Vagina (tissue), 2 donors: Measurements from ENCODE around the gene NXPH4. TPM values are rescaled to one million over a fixed set of nuclear protein-coding genes. Genes with fewer than 3 reads are reported as not detected.

Experiments used
- DNase-seq, 2 donors: peaks; one replicate each; pipeline ENCODE4 v3.0.0-alpha.2; 2017; ENCODE audit errors: extremely low spot score in 2 of 2
- H3K27ac ChIP-seq: fragments of 200-600 bp; sonication (generic); one replicate; pipeline ENCODE4 v1.5.1; 2019
- H3K27me3 ChIP-seq: fragments of 200-600 bp; sonication (generic); one replicate; pipeline ENCODE4 v1.5.1; 2019
- H3K36me3 ChIP-seq, 2 donors: fragments of 200-600 bp; sonication (generic); one replicate each; pipeline ENCODE4 v1.5.1; 2017 to 2019
- H3K4me1 ChIP-seq: fragments of 200-600 bp; sonication (generic); one replicate; pipeline ENCODE4 v1.5.1; 2019
- H3K4me3 ChIP-seq, 2 donors: fragments of 200-600 bp; sonication (generic); 1 replicate in 1 of 2; 2 replicates in 1 of 2; pipeline ENCODE4 v1.5.1; 2016 to 2019
- H3K9me3 ChIP-seq: fragments of 200-600 bp; sonication (generic); one replicate; pipeline ENCODE4 v1.5.1; 2019
- CTCF ChIP-seq, 3 experiments: fragments of 450-650 bp in 2 of 3; fragments of 200-600 bp in 1 of 3; sonication (generic) in 1 of 3; IDR thresholded peaks; one replicate each; pipeline ENCODE4 v1.5.1; 2017 to 2019; ENCODE audit warnings: antibody characterized with exemption in 3 of 3, mild to moderate bottlenecking in 2 of 3, moderate library complexity in 2 of 3
- POLR2A ChIP-seq, 2 donors: fragments of 450-650 bp; IDR thresholded peaks; one replicate each; pipeline ENCODE4 v1.6.1; 2017; ENCODE audit warnings: antibody characterized with exemption in 2 of 2, mild to moderate bottlenecking in 2 of 2, moderate library complexity in 2 of 2
- POLR2AphosphoS5 ChIP-seq, 2 donors: sonication (generic); formaldehyde crosslinking; IDR thresholded peaks; one replicate each; pipeline ENCODE4 v1.9.0; 2017; ENCODE audit warnings: antibody characterized with exemption in 2 of 2, mild to moderate bottlenecking in 2 of 2, low read depth in 1 of 2; ENCODE audit not compliant: insufficient read depth in 1 of 2
- intact Hi-C: fragments of 100-400 bp; cut with DNase I; formaldehyde crosslinking; loops from one replicate; pipeline ENCODE4 v1.15.1; 2023
- total RNA-seq: library from RNA; depleted of rRNA; stranded (reverse); fragments of >200 nt; gene quantifications from one replicate; pipeline ENCODE4 v1.2.3, GENCODE V29; 2016

NXPH4 gene
- total RNA-seq, 1 donor from 2014 or later, result 3.2 TPM

GRCh38 chr12:57218030-57218853 is 1.6 kb downstream of the NXPH4 start:
- intact Hi-C loops, result no loop called here

GRCh38 chr12:57219205-57219992 is 2.8 kb downstream of the NXPH4 start:
- Histone ChIP-seq H3K27me3 (peaks cover 7% of the 10 kb centered on the region), H3K27ac (no peak overlapping the region), H3K36me3 (no peaks in the 10 kb centered on the region), H3K9me3 (no peaks in the 10 kb centered on the region), H3K4me1 (peaks cover 35% of the 10 kb centered on the region), H3K4me3 (no peak overlapping the region)
- no peak for DNase-seq
- TF ChIP-seq POLR2A (IDR thresholded peaks at IDR 0.05) (no peak), POLR2AphosphoS5 (IDR thresholded peaks at IDR 0.05; ENCODE audit: insufficient read depth in 1 of 2, low read depth in 1 of 2) (no peak), CTCF (IDR thresholded peaks at IDR 0.05) (no peak)
- intact Hi-C loops, result no loop called here

More at GRCh38 chr12:57218030-57218853, 1.6 kb downstream of the NXPH4 start:
- H3K9me3 ChIP-seq, result no peaks in the 10 kb centered on the region
- TF ChIP-seq CTCF (IDR thresholded peaks at IDR 0.05) (no peak), POLR2A (IDR thresholded peaks at IDR 0.05) (no peak), POLR2AphosphoS5 (IDR thresholded peaks at IDR 0.05; ENCODE audit: insufficient read depth in 1 of 2, low read depth in 1 of 2) (no peak)
- H3K4me3 ChIP-seq, result no peak overlapping the region
- H3K27ac ChIP-seq, result no peak overlapping the region
- no peak for DNase-seq
- H3K27me3 ChIP-seq, result peaks cover 7% of the 10 kb centered on the region
- no peaks in the 10 kb centered on the region for H3K36me3 ChIP-seq
- peaks cover 46% of the 10 kb centered on the region for H3K4me1 ChIP-seq

GRCh38 chr12:57219993-57220754 is 3.6 kb downstream of the NXPH4 start:
- Histone ChIP-seq H3K27me3 (peaks cover 7% of the 10 kb centered on the region), H3K4me1 (peaks cover 36% of the 10 kb centered on the region), H3K9me3 (no peaks in the 10 kb centered on the region), H3K27ac (no peak overlapping the region), H3K4me3 (no peak overlapping the region), H3K36me3 (no peaks in the 10 kb centered on the region)
- TF ChIP-seq CTCF (IDR thresholded peaks at IDR 0.05) (no peak), POLR2AphosphoS5 (IDR thresholded peaks at IDR 0.05; ENCODE audit: insufficient read depth in 1 of 2, low read depth in 1 of 2) (no peak), POLR2A (IDR thresholded peaks at IDR 0.05) (no peak)
- intact Hi-C loops, result no loop called here
- no peak for DNase-seq

GRCh38 chr12:57220770-57221168 is 4.2 kb downstream of the NXPH4 start:
- Histone ChIP-seq H3K9me3 (no peaks in the 10 kb centered on the region), H3K27ac (no peak overlapping the region), H3K4me3 (no peak overlapping the region), H3K4me1 (peaks cover 37% of the 10 kb centered on the region), H3K36me3 (no peaks in the 10 kb centered on the region), H3K27me3 (peaks cover 7% of the 10 kb centered on the region)
- DNase-seq, result no peak
- TF ChIP-seq POLR2AphosphoS5 (IDR thresholded peaks at IDR 0.05; ENCODE audit: insufficient read depth in 1 of 2, low read depth in 1 of 2) (no peak), CTCF (IDR thresholded peaks at IDR 0.05) (no peak), POLR2A (IDR thresholded peaks at IDR 0.05) (no peak)
- intact Hi-C loops, result no loop called here
